Activated T-cell treated with anti-CD3 and anti-CD28 coated beads for 4 hours (primary cell): ENCODE results near the gene TBC1D14.

Experiments used
- DNase-seq: peaks from one replicate; pipeline ENCODE4 v3.0.0-alpha.2; 2020

Gene TBC1D14

GRCh38 chr4:7026107-7026506 is 116.5 kb downstream of the TBC1D14 start:
- no peak for DNase-seq

- no peak for DNase-seq
Measured at GRCh38 chr4:7027284-7027683, 117.7 kb downstream of the TBC1D14 start.

DNA sequence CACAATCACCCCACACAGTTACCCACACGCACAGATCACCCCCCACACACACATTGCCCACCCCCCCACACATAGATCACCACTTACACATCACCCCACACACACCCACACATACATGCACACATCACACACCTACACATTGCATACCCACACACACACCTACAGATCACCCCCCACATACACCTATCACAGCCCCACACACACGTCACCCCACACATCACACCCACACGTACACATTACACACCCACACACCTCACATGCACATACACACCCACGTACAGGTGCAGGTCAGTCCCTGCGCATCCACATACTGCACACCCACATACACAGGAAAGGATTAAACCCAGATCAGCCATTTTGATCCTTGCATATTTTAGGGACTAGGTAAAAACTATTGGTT is 118.3 kb downstream of the TBC1D14 start:
- DNase-seq, result no peak

DNA sequence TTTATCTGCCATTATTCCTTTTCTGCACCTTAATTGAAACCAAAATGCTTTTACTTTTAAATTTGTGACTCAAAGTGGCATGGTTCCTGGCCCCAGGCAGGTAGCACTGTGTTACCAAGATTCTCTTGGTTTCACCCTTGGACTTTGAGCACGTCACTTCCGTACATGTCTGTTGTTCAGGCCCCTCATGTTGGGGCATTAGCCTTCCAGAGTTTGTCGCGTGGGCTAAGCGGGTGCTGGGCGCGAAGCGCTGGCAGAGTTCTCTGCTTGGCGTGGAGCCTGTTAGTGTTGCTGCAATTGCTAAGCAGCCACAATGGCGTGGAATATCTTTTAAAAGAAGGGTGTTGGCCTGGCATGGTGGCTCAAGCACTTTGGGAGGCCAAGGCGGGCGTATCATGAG is 119.6 kb downstream of the TBC1D14 start:
- no peak for DNase-seq

DNA sequence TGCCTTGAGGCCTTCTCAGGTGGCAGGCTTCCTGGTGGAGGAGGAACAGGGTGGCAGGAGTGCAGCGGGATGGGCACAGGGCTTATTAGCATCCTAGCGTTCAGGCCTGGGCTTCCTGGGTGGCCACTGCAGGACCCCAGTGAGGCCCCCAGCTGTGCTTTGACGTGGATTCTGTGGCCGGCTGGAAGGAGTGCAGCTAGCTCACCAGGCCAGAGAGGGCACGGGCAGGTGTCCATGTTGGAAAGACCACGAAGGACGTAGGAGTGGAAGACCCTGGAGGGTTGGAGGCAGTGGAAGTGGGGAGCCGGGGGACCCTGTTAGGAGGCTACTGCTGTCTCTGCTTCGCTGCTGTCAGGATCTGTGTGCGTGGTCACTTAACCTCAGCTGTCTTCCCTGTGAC is 120.3 kb downstream of the TBC1D14 start:
- DNase-seq, result no peak

DNA sequence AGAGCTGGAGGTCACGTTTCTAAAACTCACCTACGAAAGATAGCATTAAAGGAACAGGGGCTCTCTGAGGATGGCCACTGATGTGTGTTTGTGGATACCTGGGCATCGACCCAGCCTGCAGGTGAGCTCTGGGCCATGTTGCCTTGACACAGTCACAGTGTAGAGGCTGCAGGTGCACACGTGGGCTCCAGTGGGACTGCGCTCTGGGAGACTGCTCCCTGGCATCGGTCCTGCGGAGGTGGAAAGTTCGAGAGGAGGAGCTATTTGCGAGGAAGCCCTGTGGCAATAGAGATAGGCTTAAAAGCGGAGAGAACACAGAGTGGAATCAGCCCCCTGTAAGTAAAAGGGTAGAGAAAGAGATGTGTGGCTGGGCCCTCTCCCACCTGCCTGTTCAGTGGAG is 121.2 kb downstream of the TBC1D14 start:
- DNase-seq, result no peak

GRCh38 chr4:7031558-7032449 is 122.2 kb downstream of the TBC1D14 start:
- no peak for DNase-seq

DNA sequence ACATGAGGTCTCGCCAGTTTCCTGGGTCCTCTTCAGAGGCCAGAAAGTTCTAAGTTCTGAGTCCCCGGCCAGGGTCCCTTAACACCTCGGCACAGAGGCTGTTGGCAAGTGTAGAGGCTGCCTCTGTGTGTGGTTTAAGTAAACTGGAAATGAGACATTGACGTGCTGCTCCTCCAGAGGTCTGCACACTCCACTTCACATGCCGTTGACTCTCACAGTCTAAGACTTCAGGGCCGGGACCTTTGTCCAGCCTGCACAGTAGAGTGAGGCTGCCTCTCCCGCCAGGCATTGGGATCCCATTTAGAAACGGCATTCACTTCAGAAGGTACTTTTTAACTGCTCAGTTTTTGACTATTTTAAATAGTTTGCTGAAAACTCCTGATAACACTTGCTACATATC is 123.0 kb downstream of the TBC1D14 start:
- DNase-seq, result no peak

DNA sequence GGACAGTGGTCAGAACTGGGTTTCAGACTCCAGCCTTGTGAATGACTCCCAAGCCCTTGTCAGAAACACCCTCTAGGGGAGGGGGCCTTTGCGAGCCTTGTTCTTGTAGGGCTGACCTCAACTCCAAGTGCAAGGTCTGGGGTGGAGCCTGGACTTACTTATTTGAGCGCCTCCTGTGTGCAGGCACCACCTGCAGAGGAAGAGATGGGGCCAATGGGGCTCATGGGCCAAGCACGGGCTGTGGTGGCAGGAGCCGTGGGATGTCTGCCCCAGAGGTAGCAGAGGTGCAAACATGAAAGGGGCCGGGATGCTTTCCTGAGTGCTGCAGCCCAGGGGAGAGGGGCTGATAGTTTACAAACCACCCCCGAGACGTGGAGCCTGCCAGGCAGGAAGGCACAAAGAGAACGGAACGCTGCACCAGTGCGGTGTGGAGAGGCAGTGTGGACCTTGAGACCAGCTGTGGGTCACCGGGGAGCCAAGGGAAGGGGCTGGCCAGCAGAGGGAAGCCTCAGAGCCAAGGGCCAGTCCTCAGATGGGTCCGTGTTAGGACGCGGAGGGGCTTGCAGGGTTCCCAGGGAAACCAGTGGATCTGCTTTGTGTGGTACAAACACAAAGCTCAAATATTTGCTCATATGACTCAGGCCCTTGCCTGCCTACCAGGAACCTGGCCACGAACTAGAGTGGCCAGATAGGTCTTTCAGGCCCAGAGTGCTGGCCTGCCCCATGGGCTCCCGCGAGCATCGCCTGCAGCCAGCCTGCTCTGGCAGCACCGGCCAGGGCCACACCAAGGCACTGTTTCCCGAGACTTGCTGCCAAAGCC is 124.8 kb downstream of the TBC1D14 start:
- DNase-seq, result no peak

- DNase-seq, result no peak
Measured at GRCh38 chr4:7037425-7037824, 127.8 kb downstream of the TBC1D14 start.

GRCh38 chr4:7040765-7041164 is 131.1 kb downstream of the TBC1D14 start:
- no peak for DNase-seq

DNA sequence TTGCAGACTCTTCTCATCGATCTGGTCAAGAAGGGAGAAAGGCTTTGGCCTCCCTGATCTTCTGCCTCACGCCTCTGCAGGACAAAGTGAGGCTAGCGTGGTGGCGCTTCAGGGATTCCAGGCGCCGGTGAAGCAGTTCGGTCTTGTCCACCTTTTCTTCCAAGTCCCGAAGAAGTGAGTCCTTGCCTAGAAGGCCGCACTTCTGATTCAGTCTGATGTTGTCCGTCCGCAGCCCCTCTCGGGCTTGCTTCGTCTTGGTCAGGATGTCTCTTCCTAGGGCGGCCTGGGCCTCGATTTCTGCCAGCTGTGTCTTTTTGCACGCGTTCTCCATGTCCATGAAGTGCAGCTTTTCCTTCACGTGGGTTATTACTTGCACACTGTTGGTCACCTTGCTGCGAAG is 131.6 kb downstream of the TBC1D14 start:
- no peak for DNase-seq

- DNase-seq, result no peak
Measured at GRCh38 chr4:7041801-7042502, 132.3 kb downstream of the TBC1D14 start.

DNA sequence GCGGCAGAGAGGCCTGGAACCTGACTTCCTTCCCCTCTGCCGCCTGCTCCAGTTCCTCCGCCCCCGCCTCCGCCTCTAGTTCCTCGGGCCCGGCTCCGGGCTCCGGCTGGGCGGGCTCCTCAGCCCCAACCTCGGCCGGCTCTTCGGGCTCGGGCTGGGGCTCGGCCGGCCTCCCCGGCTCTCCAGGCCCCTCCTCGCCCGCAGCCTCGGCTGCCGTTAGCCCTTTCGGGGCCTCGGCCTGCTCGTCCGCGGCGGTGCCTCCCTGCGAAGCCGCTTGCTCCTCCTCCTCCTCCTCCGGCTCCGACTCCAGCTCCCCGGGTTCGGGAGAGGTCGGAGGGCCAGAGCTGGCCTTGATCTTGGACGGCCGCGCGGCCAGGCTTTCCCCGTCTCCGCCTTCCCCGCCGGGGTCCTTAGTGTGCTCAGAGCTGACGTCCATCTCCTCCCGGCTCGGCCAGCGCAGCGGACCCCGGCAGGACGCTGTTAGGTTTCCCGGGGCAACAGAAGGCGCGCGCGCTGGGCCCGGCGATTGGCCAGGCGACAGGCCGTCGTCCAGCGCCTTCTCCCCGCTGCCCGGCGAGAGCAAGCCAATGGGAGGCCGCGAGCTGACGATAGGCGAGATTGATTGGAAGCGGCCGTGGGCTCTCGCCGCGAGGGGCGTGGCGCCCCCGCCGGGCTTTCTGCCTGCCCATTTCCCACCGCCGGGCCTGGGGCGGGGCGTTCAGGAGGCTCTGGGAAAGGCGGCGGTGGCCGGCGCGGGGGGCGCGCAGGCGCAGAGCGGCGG is 133.1 kb downstream of the TBC1D14 start:
- DNase-seq, result peak; percentile 78

DNA sequence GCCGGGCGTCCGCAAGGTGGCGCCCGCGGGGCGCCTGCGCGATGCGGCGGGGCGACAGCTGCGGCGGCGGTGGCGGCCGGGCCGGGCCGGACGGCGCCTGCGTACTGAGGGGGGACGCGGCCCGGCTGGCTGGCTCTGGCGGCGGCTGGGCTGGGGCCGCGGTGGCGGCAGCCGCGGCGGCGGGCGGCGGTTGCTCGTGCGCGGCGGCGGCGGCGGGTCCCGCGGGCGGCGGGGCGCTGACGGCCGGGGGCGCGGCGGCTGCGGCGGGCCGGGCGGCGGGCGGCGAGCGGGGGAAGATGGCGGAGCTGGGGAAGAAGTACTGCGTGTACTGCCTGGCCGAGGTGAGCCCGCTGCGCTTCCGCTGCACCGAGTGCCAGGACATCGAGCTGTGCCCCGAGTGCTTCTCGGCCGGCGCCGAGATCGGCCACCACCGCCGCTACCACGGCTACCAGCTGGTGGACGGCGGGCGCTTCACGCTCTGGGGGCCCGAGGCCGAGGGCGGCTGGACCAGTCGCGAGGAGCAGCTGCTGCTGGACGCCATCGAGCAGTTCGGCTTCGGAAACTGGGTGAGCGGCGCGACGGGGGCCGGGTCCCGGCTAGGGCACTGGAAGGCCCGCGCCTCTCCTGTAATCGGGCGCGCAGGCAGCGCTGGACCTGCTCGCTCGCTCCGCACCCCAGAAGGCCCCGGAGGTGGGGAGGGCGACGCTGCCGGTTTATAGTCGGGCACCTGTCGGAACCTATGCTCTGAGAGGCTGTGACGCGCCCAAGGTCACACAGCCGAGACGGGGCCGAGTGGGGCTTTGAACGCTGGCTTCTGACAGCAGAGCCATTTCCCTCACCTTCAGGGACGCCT is 133.9 kb downstream of the TBC1D14 start, which contains the start of gene TADA2B:
Gene TADA2B (plus strand): TSS at position 89 of the 853 bp plus-strand sequence. CDS start 208 bp downstream, at position 297.
- DNase-seq, result peak; percentile 26

DNA sequence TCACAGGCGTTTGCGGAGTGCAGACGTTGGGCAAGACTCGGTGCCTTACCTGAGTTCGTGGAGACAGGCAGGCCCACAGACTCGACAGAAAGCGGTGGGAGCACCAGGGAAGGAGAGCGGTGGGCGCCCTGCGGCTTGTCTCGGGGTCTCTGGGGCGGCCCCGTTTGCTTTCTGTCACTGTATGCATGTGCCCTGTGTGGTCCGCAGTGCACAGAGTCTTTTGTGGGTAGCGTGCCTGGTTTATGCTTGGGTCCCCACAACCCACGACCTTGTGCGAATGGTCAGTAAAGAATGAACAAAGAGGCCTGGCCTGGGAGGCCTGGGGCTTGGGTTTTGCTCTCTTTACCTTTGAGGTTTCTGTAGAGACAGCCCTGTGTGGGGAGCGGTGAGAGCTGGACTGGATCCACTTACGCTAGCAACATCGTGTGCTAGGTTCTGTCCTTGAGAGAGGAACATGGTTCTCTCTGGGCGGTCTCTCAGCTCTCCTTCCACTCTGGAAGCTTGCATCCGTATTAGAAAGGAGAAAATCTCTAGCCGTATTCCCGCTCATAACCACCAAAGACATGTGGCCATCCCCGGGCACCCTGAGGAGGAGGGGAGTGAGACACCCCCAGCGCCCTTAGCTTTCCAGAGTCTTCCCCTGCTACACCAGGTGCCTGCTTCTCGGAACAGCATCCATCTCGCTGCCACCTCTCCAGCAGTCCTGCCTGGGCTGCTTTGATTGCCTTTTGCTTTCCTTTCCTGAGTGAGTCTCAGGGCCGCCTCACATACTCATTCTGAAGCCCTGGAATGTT is 134.7 kb downstream of the TBC1D14 start:
- DNase-seq, result no peak

- DNase-seq, result no peak
Measured at GRCh38 chr4:7045553-7045952, 135.9 kb downstream of the TBC1D14 start.

DNA sequence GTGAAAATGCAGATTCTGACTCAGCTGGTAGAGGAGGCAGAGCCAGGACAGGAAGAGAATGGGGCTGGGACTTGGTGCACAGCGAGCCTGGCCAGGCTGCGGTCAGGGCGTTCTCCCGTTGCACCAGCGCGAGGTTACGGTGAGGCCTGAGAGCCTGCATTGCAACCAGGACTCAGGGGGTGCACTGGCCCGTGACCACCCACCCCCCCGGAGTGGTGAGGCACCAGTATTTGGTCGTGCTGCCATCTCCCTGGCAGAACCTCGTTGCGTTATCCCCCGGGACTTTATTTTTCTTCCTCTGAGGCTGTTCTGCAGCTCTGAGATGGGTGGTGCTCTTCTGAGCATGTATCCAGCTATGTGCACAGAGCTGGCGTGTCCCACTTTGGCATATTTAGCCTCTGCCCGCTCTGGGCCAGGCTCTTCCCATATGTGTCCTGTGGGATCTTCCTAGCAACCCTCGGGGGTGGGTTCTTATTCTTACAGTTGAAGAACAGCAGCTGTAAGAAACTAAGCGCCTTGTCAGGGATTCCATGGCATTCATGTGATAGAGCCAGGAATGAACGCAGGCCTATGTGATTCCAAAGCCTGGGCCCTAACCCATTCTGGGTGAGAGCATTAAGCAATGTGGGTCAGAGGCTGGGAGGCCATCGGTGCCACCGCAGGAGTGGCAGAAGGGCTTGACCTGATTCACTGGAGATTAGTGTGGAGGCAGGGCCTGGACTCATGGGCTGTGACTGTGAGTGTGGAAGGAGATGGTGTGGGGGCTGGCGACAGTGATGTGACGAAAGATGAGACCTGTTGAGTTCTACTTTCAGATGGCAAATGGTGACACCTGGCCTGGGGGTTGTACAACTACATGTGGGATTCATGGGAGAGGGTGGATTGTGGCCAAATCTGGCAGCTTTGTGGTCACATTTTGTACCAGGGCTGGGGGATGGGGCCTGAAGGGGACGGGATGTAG is 136.6 kb downstream of the TBC1D14 start:
- no peak for DNase-seq

DNA sequence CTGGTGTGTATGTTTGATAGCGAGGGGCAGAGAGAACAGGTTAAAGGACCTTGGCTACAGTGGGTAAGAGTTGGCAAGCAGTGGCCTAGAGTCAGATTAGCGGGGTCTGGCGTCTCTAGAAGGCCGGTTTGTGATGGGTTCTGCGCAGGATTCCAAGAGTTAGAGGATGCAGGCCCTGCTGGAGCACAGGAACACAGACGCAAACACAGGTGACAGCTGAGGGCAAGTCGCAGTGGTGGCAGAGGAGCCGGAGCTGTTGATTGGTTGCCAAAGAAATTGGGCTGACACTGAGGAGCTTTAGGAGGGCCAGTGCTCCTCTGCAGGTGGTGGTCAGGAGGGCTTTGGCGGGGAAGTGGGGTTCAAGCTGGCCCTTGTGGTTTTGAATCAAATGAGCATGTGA is 137.3 kb downstream of the TBC1D14 start:
- DNase-seq, result no peak
